Endothelial cell of umbilical vein (primary cell): ENCODE measurements around the gene SQOR. TPM values are rescaled to one million over a fixed set of nuclear protein-coding genes. Genes with fewer than 3 reads are reported as not detected.

Experiments
- BruUV-seq: library from RNA; stranded (reverse); fragments of 400-500 nt; replicated peaks from 2 replicates; lab custom pipeline; 2021; lab: Mats Ljungman, UMichigan
- CTCF ChIA-PET: fragments of 300-600, 350-600 bp; sonication (Branson Sonifier 250); formaldehyde crosslinking; loops from one replicate; lab custom pipeline; 2021; ENCODE audit warnings: antibody characterized with exemption, inconsistent platforms; lab: Charles Lee
- POLR2A ChIA-PET: fragments of 300-600, 350-600 bp; sonication (Branson Sonifier 250); formaldehyde crosslinking; loops from one replicate; lab custom pipeline; 2021; ENCODE audit warnings: antibody characterized with exemption, inconsistent platforms; lab: Charles Lee
- DNase-seq: peaks from one replicate; pipeline ENCODE4 v3.0.0-alpha.2; 2011; ENCODE audit warnings: low read depth, low spot score
- FAIRE-seq: peaks from 2 replicates; lab custom pipeline; 2011; peaks lifted over from hg19 to GRCh38; lab: Jason Lieb, UNC
- H2AFZ ChIP-seq: 2 replicates; pipeline ENCODE4 v1.6.0; 2012; ENCODE audit warnings: low read depth, low read length, control low read depth, inconsistent platforms
- H3K27ac ChIP-seq: 2 replicates; pipeline ENCODE4 v1.5.1; 2011; ENCODE audit warnings: low read depth, mild to moderate bottlenecking, control low read depth, low read length, moderate library complexity; ENCODE audit not compliant: insufficient read depth
- H3K27me3 ChIP-seq, 2 experiments: 2 replicates each; pipeline versions ENCODE4 v1.6.0 to v1.6.1; 2011; ENCODE audit warnings: low read length in 2 of 2, mixed read lengths in 1 of 2; ENCODE audit not compliant: control insufficient read depth in 2 of 2, insufficient read depth in 2 of 2
- H3K36me3 ChIP-seq, 2 experiments: 2 replicates in 1 of 2; 3 replicates in 1 of 2; pipeline ENCODE4 v1.5.1; 2011; ENCODE audit warnings: low read length in 2 of 2, mild to moderate bottlenecking in 1 of 2, moderate library complexity in 1 of 2; ENCODE audit not compliant: control insufficient read depth in 2 of 2, insufficient read depth in 2 of 2; ENCODE audit errors: extremely low read depth in 1 of 2
- H3K4me1 ChIP-seq: 3 replicates; pipeline ENCODE4 v1.5.1; 2011; ENCODE audit warnings: mild to moderate bottlenecking, low read length; ENCODE audit not compliant: control insufficient read depth, insufficient read depth; ENCODE audit errors: extremely low read depth
- H3K4me2 ChIP-seq: 2 replicates; pipeline ENCODE4 v1.6.1; 2011; ENCODE audit warnings: low read length, control low read depth, mixed read lengths; ENCODE audit not compliant: insufficient read depth
- H3K4me3 ChIP-seq, 3 experiments: fragments of 200-600 bp in 1 of 3; sonication (generic), shearing (Covaris generic) in 1 of 3; replicated peaks in 1 of 3; 2 replicates each; pipeline ENCODE4 v1.5.1; 2011 to 2016; ENCODE audit warnings: control low read depth in 3 of 3, low read length in 3 of 3, mild to moderate bottlenecking in 2 of 3, inconsistent platforms in 1 of 3, low read depth in 1 of 3, moderate library complexity in 1 of 3; ENCODE audit not compliant: insufficient read depth in 1 of 3
- H3K79me2 ChIP-seq: 2 replicates; pipeline ENCODE4 v1.6.0; 2012; ENCODE audit warnings: low read length, inconsistent platforms; ENCODE audit not compliant: control insufficient read depth, insufficient read depth
- H3K9ac ChIP-seq: replicated peaks from 2 replicates; pipeline ENCODE3; 2011; ENCODE audit warnings: low read length, control low read depth; ENCODE audit not compliant: insufficient read depth; ENCODE audit errors: extremely low read depth
- H3K9me1 ChIP-seq: replicated peaks from 3 replicates; pipeline ENCODE4 v1.6.0; 2011; ENCODE audit warnings: mild to moderate bottlenecking, low read length; ENCODE audit not compliant: control insufficient read depth, insufficient read depth; ENCODE audit errors: extremely low read depth
- H3K9me3 ChIP-seq: replicated peaks from 2 replicates; pipeline ENCODE4 v1.5.1; 2012; ENCODE audit warnings: low read length, inconsistent platforms; ENCODE audit not compliant: control insufficient read depth, insufficient read depth
- H4K20me1 ChIP-seq: replicated peaks from 2 replicates; pipeline ENCODE3; 2011; ENCODE audit warnings: mild to moderate bottlenecking, low read length; ENCODE audit not compliant: control insufficient read depth, insufficient read depth; ENCODE audit errors: extremely low read depth
- CTCF ChIP-seq, 2 donors: IDR thresholded peaks; 1 replicate in 1 of 2; 2 replicates in 1 of 2; pipeline ENCODE4 v1.5.1; 2011; ENCODE audit warnings: low read length in 2 of 2, mild to moderate bottlenecking in 2 of 2, moderate library complexity in 2 of 2, control low read depth in 1 of 2, inconsistent platforms in 1 of 2, low read depth in 1 of 2; ENCODE audit not compliant: insufficient read depth in 1 of 2; ENCODE audit errors: extremely low read depth in 1 of 2
- EZH2 ChIP-seq: IDR thresholded peaks from 2 replicates; pipeline ENCODE4 v1.6.1; 2012; ENCODE audit warnings: borderline replicate concordance, low read depth, mild to moderate bottlenecking, moderate library complexity, low read length, inconsistent platforms; ENCODE audit not compliant: severe bottlenecking
- GATA2 ChIP-seq: IDR thresholded peaks from 2 replicates; pipeline ENCODE4 v1.7.0; 2011; ENCODE audit warnings: low read depth, mild to moderate bottlenecking, moderate library complexity, mixed read lengths, low read length; ENCODE audit not compliant: insufficient read length, insufficient read depth
- JUN ChIP-seq: IDR thresholded peaks from 2 replicates; pipeline ENCODE4 v1.6.1; 2011; ENCODE audit warnings: borderline replicate concordance, low read depth; ENCODE audit not compliant: insufficient read length, insufficient read depth
- MAX ChIP-seq: IDR thresholded peaks from 2 replicates; pipeline ENCODE4 v1.6.1; 2011; ENCODE audit not compliant: insufficient read depth, insufficient read length
- MYC ChIP-seq: IDR thresholded peaks from one replicate; pipeline ENCODE4 v1.6.1; 2011; ENCODE audit warnings: mild to moderate bottlenecking, low read depth, low read length
- POLR2AphosphoS5 ChIP-seq: IDR thresholded peaks from 2 replicates; pipeline ENCODE4 v1.6.1; 2012; ENCODE audit warnings: low read depth, mild to moderate bottlenecking, control low read depth, low read length, moderate library complexity; ENCODE audit not compliant: insufficient read depth
- dilution Hi-C: fragments of 300-500 bp; cut with MboI; formaldehyde crosslinking; loops from one replicate; pipeline ENCODE4 v1.15.0; 2019; ENCODE audit warnings: low sequenced_read_pairs; ENCODE audit not compliant: extremely low pct_ligation_motif_present
- intact Hi-C: fragments of 100-400 bp; cut with micrococcal nuclease; formaldehyde crosslinking; loops from one replicate; pipeline ENCODE4 v1.10.0; 2022
- polyA plus RNA-seq, 4 experiments: library from polyadenylated mRNA; depleted of rRNA in 3 of 4; stranded (reverse) in 3 of 4; unstranded in 1 of 4; fragments of >200 nt; gene quantifications; 2 replicates each; pipeline versions ENCODE4 v1.2.1 to v1.2.3, GENCODE V29; 2011 to 2012; ENCODE audit warnings: missing spikeins in 1 of 4
- total RNA-seq: library from RNA; stranded (reverse); gene quantifications from 2 replicates; pipeline ENCODE4 v1.2.3, GENCODE V29; 2021

Gene SQOR
- total and polyA plus RNA-seq, 2 donors (not counting 3 experiments of a cell fraction or from before 2014, with no cell fraction given), result 12.9 to 17.9 TPM

GRCh38 chr15:45641999-45642932 is 7.4 kb downstream of the SQOR start:
- Histone ChIP-seq H2AFZ (peak overlapping the region; percentile 12), H3K36me3 (no peaks in the 10 kb centered on the region), H3K4me1 (peaks cover 34% of the 10 kb centered on the region), H3K27me3 (no peaks in the 10 kb centered on the region), H3K79me2 (no peaks in the 10 kb centered on the region), H3K9me3 (no peaks in the 10 kb centered on the region), H4K20me1 (no peaks in the 10 kb centered on the region), H3K9ac (no peak overlapping the region), H3K9me1 (no peaks in the 10 kb centered on the region), H3K27ac (peak overlapping the region; percentile 10), H3K4me3 (no peak overlapping the region), H3K4me2 (peak overlapping the region; percentile 17)
- CTCF ChIA-PET, result interaction anchor here (1.1 to 3.8 kb wide), 7 partner anchors 11 to 64 kb away, joined by 4 to 17 read pairs (median 7); no protein-coding TSS in a partner anchor
- FAIRE-seq (no peak), DNase-seq (peak; percentile 85)
- intact Hi-C loops (no loop called here), dilution Hi-C loops (no loop called here)
- BruUV-seq, result no TSS peak
- POLR2A ChIA-PET, result no interaction called here
- TF ChIP-seq GATA2 (no peak), POLR2AphosphoS5 (peak; percentile 49), JUN (no peak)

GRCh38 chr15:45644437-45644836 is 9.6 kb downstream of the SQOR start:
- H3K36me3 ChIP-seq, result no peaks in the 10 kb centered on the region
- CTCF ChIA-PET, result no interaction called here
- no peaks in the 10 kb centered on the region for H3K79me2 ChIP-seq
- dilution Hi-C loops (no loop called here), intact Hi-C loops (no loop called here)
- FAIRE-seq, result no peak
- no peaks in the 10 kb centered on the region for H3K27me3 ChIP-seq
- H2AFZ ChIP-seq, result no peak overlapping the region
- H4K20me1 ChIP-seq, result no peaks in the 10 kb centered on the region
- H3K9ac ChIP-seq, result no peak overlapping the region
- POLR2A ChIA-PET, result no interaction called here
- no peak overlapping the region for H3K4me2 ChIP-seq
- no TSS peak for BruUV-seq
- H3K9me3 ChIP-seq, result no peaks in the 10 kb centered on the region
- no peak for DNase-seq
- no peak overlapping the region for H3K4me3 ChIP-seq
- H3K9me1 ChIP-seq, result no peaks in the 10 kb centered on the region
- TF ChIP-seq MYC (no peak), CTCF (IDR thresholded peaks at IDR 0.05; ENCODE audit: extremely low read depth in 1 of 2, insufficient read depth in 1 of 2, low read depth in 1 of 2, low read length in 2 of 2) (no peak), GATA2 (no peak), POLR2AphosphoS5 (no peak), EZH2 (no peak), MAX (no peak)
- H3K27ac ChIP-seq, result no peak overlapping the region
- H3K4me1 ChIP-seq, result peaks cover 29% of the 10 kb centered on the region
